WTC11 (cell line): ENCODE results near the gene MKS1.

Experiments used
- MXD4 ChIP-seq: fragments of 250-450 bp; sonication (Bioruptor Pico); IDR thresholded peaks from 2 replicates; pipeline ENCODE4 v1.8.0; 2021; ENCODE audit warnings: mild to moderate bottlenecking, moderate library complexity, borderline replicate concordance
- NFATC4 ChIP-seq: fragments of 250-450 bp; sonication (Bioruptor Pico); IDR thresholded peaks from 2 replicates; pipeline ENCODE4 v1.9.0; 2021; ENCODE audit warnings: mild to moderate bottlenecking
- NFE2L1 ChIP-seq: sonication (generic); formaldehyde crosslinking; IDR thresholded peaks from 2 replicates; pipeline ENCODE4 v1.8.1; 2023; ENCODE audit warnings: missing genetic modification reagents
- NR1H2 ChIP-seq: sonication (generic); formaldehyde crosslinking; IDR thresholded peaks from 2 replicates; pipeline ENCODE4 v1.9.0; 2021; ENCODE audit warnings: mild to moderate bottlenecking, moderate library complexity, missing genetic modification reagents
- RORB ChIP-seq: fragments of 250-450 bp; sonication (Bioruptor Pico); IDR thresholded peaks from 2 replicates; pipeline ENCODE4 v1.9.0; 2021; ENCODE audit warnings: mild to moderate bottlenecking
- SP1 ChIP-seq: sonication (generic); formaldehyde crosslinking; conservative IDR thresholded peaks from 2 replicates; pipeline ENCODE4 v1.8.1; 2022; ENCODE audit warnings: missing genetic modification reagents
- TEAD4 ChIP-seq: sonication (generic); formaldehyde crosslinking; IDR thresholded peaks from 2 replicates; pipeline ENCODE4 v1.8.0; 2022; ENCODE audit warnings: mild to moderate bottlenecking, missing genetic modification reagents
- TP53 ChIP-seq: sonication (generic); formaldehyde crosslinking; IDR thresholded peaks from 2 replicates; pipeline ENCODE4 v1.8.1; 2023; ENCODE audit warnings: mild to moderate bottlenecking, missing genetic modification reagents
- TF ChIP-seq, protein P1 (sequence below): fragments of 200-600 bp; IDR thresholded peaks from 2 replicates; pipeline ENCODE4 v1.8.0; 2022; ENCODE audit warnings: antibody characterized with exemption
- TF ChIP-seq, protein P2 (sequence below): sonication (generic); formaldehyde crosslinking; IDR thresholded peaks from 2 replicates; pipeline ENCODE4 v1.8.0; 2022; ENCODE audit warnings: mild to moderate bottlenecking, missing genetic modification reagents
- TF ChIP-seq, protein P3 (sequence below): sonication (generic); formaldehyde crosslinking; IDR thresholded peaks from 2 replicates; pipeline ENCODE4 v1.8.0; 2022; ENCODE audit warnings: mild to moderate bottlenecking, missing genetic modification reagents
- TF ChIP-seq, protein P4 (sequence below): sonication (generic); formaldehyde crosslinking; IDR thresholded peaks from 2 replicates; pipeline ENCODE4 v1.8.0; 2023; ENCODE audit warnings: mild to moderate bottlenecking, missing genetic modification reagents
- TF ChIP-seq, protein P5 (sequence below): sonication (generic); formaldehyde crosslinking; conservative IDR thresholded peaks from 2 replicates; pipeline ENCODE4 v1.8.1; 2022; ENCODE audit warnings: mild to moderate bottlenecking, missing genetic modification reagents

DNA sequence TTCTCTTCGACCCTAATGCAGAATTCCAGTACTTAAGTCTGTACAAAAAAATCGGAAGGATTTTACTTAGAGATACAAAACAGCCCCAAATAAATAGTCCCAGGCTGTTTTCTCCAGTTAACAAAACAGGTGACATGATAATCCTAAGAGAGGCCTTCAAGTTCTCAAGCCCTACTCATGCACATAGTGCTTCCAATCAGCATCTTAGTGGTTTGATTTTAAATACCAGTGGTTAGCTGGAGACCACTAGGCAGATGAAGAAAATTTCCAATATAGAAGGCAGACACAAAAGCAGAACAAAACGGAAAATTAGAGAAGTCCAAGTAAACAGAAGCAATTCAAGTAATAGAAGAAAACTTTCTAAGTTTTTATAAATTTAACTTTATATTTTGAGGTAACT, 57.5 kb downstream of the MKS1 start:
- TF ChIP-seq, protein P1, sequence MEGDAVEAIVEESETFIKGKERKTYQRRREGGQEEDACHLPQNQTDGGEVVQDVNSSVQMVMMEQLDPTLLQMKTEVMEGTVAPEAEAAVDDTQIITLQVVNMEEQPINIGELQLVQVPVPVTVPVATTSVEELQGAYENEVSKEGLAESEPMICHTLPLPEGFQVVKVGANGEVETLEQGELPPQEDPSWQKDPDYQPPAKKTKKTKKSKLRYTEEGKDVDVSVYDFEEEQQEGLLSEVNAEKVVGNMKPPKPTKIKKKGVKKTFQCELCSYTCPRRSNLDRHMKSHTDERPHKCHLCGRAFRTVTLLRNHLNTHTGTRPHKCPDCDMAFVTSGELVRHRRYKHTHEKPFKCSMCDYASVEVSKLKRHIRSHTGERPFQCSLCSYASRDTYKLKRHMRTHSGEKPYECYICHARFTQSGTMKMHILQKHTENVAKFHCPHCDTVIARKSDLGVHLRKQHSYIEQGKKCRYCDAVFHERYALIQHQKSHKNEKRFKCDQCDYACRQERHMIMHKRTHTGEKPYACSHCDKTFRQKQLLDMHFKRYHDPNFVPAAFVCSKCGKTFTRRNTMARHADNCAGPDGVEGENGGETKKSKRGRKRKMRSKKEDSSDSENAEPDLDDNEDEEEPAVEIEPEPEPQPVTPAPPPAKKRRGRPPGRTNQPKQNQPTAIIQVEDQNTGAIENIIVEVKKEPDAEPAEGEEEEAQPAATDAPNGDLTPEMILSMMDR = no peak
- TF ChIP-seq RORB (CRISPR knock-in tag) (no peak), NFE2L1 (CRISPR knock-in tag) (no peak), NR1H2 (no peak), SP1 (CRISPR knock-in tag) (no peak), TP53 (CRISPR knock-in tag) (no peak), MXD4 (CRISPR knock-in tag) (no peak), NFATC4 (no peak), TEAD4 (no peak)
- TF ChIP-seq, protein P2, sequence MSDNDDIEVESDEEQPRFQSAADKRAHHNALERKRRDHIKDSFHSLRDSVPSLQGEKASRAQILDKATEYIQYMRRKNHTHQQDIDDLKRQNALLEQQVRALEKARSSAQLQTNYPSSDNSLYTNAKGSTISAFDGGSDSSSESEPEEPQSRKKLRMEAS (CRISPR knock-in tag) = no peak
- TF ChIP-seq, protein P3, sequence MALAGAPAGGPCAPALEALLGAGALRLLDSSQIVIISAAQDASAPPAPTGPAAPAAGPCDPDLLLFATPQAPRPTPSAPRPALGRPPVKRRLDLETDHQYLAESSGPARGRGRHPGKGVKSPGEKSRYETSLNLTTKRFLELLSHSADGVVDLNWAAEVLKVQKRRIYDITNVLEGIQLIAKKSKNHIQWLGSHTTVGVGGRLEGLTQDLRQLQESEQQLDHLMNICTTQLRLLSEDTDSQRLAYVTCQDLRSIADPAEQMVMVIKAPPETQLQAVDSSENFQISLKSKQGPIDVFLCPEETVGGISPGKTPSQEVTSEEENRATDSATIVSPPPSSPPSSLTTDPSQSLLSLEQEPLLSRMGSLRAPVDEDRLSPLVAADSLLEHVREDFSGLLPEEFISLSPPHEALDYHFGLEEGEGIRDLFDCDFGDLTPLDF (CRISPR knock-in tag) = no peak
- TF ChIP-seq, protein P4, sequence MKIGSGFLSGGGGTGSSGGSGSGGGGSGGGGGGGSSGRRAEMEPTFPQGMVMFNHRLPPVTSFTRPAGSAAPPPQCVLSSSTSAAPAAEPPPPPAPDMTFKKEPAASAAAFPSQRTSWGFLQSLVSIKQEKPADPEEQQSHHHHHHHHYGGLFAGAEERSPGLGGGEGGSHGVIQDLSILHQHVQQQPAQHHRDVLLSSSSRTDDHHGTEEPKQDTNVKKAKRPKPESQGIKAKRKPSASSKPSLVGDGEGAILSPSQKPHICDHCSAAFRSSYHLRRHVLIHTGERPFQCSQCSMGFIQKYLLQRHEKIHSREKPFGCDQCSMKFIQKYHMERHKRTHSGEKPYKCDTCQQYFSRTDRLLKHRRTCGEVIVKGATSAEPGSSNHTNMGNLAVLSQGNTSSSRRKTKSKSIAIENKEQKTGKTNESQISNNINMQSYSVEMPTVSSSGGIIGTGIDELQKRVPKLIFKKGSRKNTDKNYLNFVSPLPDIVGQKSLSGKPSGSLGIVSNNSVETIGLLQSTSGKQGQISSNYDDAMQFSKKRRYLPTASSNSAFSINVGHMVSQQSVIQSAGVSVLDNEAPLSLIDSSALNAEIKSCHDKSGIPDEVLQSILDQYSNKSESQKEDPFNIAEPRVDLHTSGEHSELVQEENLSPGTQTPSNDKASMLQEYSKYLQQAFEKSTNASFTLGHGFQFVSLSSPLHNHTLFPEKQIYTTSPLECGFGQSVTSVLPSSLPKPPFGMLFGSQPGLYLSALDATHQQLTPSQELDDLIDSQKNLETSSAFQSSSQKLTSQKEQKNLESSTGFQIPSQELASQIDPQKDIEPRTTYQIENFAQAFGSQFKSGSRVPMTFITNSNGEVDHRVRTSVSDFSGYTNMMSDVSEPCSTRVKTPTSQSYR (CRISPR knock-in tag) = no peak
- TF ChIP-seq, protein P5, sequence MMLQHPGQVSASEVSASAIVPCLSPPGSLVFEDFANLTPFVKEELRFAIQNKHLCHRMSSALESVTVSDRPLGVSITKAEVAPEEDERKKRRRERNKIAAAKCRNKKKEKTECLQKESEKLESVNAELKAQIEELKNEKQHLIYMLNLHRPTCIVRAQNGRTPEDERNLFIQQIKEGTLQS (CRISPR knock-in tag) = no peak
